ENCODE measurements around the gene BAMBI.

BAMBI gene

GRCh38 chr10:28694530-28694929, 17.2 kb downstream of the BAMBI start:
- no peak for ATAC-seq (ENCODE audit: insufficient read depth, low read depth)
- H3K9me3 ChIP-seq (ENCODE audit: insufficient read depth, low read length, severe bottlenecking) = no peaks in the 10 kb centered on the region
- no peaks in the 10 kb centered on the region for H3K36me3 ChIP-seq (ENCODE audit: insufficient read depth, low read length)
- H3K4me1 ChIP-seq (ENCODE audit: insufficient read depth, low read length) = no peaks in the 10 kb centered on the region
- no peak for TF ChIP-seq CTCF (IDR thresholded peaks at IDR 0.05; ENCODE audit: borderline replicate concordance, extremely low read depth, low read length, poor library complexity, severe bottlenecking)
- no peak for TF ChIP-seq EZH2 (IDR thresholded peaks at IDR 0.05; ENCODE audit: borderline replicate concordance, low read depth, low read length, severe bottlenecking)
- H3K79me2 ChIP-seq (ENCODE audit: insufficient read depth, low read length) = no peaks in the 10 kb centered on the region
- H4K20me1 ChIP-seq (ENCODE audit: insufficient read depth, low read length) = no peaks in the 10 kb centered on the region
- H3K9ac ChIP-seq (ENCODE audit: low read depth, low read length) = no peak overlapping the region
- no peak overlapping the region for H3K27ac ChIP-seq (ENCODE audit: low read length)
- no peaks in the 10 kb centered on the region for H3K27me3 ChIP-seq (ENCODE audit: insufficient read depth, low read length, poor library complexity)
- no peak overlapping the region for H3K4me2 ChIP-seq (ENCODE audit: insufficient read depth, low read length)
- no peak overlapping the region for H2AFZ ChIP-seq (ENCODE audit: low read depth, low read length)
- no peak for DNase-seq
- H3K4me3 ChIP-seq (ENCODE audit: low read depth in 1 of 2, low read length in 2 of 2) = no peak overlapping the region

- H3K4me2 ChIP-seq (ENCODE audit: insufficient read depth, low read length) = no peak overlapping the region
- no peaks in the 10 kb centered on the region for H3K27me3 ChIP-seq (ENCODE audit: insufficient read depth, low read length, poor library complexity)
- H3K4me3 ChIP-seq (ENCODE audit: low read depth in 1 of 2, low read length in 2 of 2) = no peak overlapping the region
- H2AFZ ChIP-seq (ENCODE audit: low read depth, low read length) = no peak overlapping the region
- no peaks in the 10 kb centered on the region for H3K4me1 ChIP-seq (ENCODE audit: insufficient read depth, low read length)
- H4K20me1 ChIP-seq (ENCODE audit: insufficient read depth, low read length) = no peaks in the 10 kb centered on the region
- H3K9me3 ChIP-seq (ENCODE audit: insufficient read depth, low read length, severe bottlenecking) = no peaks in the 10 kb centered on the region
- DNase-seq (no peak), ATAC-seq (ENCODE audit: insufficient read depth, low read depth) (no peak)
- no peaks in the 10 kb centered on the region for H3K79me2 ChIP-seq (ENCODE audit: insufficient read depth, low read length)
- H3K27ac ChIP-seq (ENCODE audit: low read length) = no peak overlapping the region
- TF ChIP-seq EZH2 (IDR thresholded peaks at IDR 0.05; ENCODE audit: borderline replicate concordance, low read depth, low read length, severe bottlenecking) = no peak
- TF ChIP-seq CTCF (IDR thresholded peaks at IDR 0.05; ENCODE audit: borderline replicate concordance, extremely low read depth, low read length, poor library complexity, severe bottlenecking) = no peak
- no peaks in the 10 kb centered on the region for H3K36me3 ChIP-seq (ENCODE audit: insufficient read depth, low read length)
- H3K9ac ChIP-seq (ENCODE audit: low read depth, low read length) = no peak overlapping the region
Observed at GRCh38 chr10:28698075-28698474, 20.8 kb downstream of the BAMBI start.

- Histone ChIP-seq H3K4me3 (ENCODE audit: low read depth in 1 of 2, low read length in 2 of 2) (no peak overlapping the region), H2AFZ (ENCODE audit: low read depth, low read length) (no peak overlapping the region), H3K9ac (ENCODE audit: low read depth, low read length) (no peak overlapping the region), H3K27me3 (ENCODE audit: insufficient read depth, low read length, poor library complexity) (no peaks in the 10 kb centered on the region), H4K20me1 (ENCODE audit: insufficient read depth, low read length) (no peaks in the 10 kb centered on the region), H3K36me3 (ENCODE audit: insufficient read depth, low read length) (no peaks in the 10 kb centered on the region), H3K4me1 (ENCODE audit: insufficient read depth, low read length) (no peaks in the 10 kb centered on the region), H3K4me2 (ENCODE audit: insufficient read depth, low read length) (no peak overlapping the region), H3K79me2 (ENCODE audit: insufficient read depth, low read length) (no peaks in the 10 kb centered on the region), H3K27ac (ENCODE audit: low read length) (no peak overlapping the region), H3K9me3 (ENCODE audit: insufficient read depth, low read length, severe bottlenecking) (no peaks in the 10 kb centered on the region)
- no peak for ATAC-seq (ENCODE audit: insufficient read depth, low read depth)
- DNase-seq = no peak
- TF ChIP-seq EZH2 (IDR thresholded peaks at IDR 0.05; ENCODE audit: borderline replicate concordance, low read depth, low read length, severe bottlenecking) (no peak), CTCF (IDR thresholded peaks at IDR 0.05; ENCODE audit: borderline replicate concordance, extremely low read depth, low read length, poor library complexity, severe bottlenecking) (no peak)
Observed at GRCh38 chr10:28704464-28705161, 27.3 kb downstream of the BAMBI start.

All from DND-41 (cell line).